Renal pelvis (tissue), 4 donors: ENCODE measurements around the gene CPNE2. TPM values are rescaled to one million over a fixed set of nuclear protein-coding genes. Genes with fewer than 3 reads are reported as not detected.
"Not testable (repeated sequence)": the region's sequence is repeated elsewhere in the genome, so short reads cannot be mapped to it uniquely, and the experiment has no call there.

ENCODE experiments used
- DNase-seq: peaks from one replicate; pipeline ENCODE4 v3.0.0-alpha.2; 2013
- polyA plus RNA-seq, 3 donors: library from polyadenylated mRNA; unstranded; fragments of 120-200 nt; gene quantifications; one replicate each; pipeline ENCODE4 v1.2.1, GENCODE V29; 2013; ENCODE audit not compliant: insufficient read length in 3 of 3

The CPNE2 gene
- polyA plus RNA-seq, 3 donors, result 35.1 to 40.3 (median 36.4) TPM

DNA sequence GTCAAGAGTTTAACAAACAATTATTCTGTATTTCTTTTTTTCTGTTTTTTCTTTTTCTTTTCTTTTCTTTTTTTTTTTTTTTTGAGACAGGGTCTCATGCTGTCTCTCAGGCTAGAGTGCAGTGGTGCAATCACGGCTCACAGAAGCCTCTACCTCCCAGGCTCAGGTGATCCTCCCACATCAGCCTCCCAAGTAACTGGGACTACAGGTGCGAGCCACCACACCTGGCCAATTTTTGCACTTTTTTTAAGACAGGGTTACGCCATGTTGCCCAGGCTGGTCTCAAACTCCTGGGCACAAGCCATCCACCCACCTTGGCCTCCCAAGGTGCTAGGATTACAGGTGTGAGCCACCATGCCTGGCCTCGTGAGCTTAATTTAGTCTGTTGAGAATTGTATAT, 97.1 kb downstream of the CPNE2 start:
- not testable (repeated sequence) for DNase-seq

DNA sequence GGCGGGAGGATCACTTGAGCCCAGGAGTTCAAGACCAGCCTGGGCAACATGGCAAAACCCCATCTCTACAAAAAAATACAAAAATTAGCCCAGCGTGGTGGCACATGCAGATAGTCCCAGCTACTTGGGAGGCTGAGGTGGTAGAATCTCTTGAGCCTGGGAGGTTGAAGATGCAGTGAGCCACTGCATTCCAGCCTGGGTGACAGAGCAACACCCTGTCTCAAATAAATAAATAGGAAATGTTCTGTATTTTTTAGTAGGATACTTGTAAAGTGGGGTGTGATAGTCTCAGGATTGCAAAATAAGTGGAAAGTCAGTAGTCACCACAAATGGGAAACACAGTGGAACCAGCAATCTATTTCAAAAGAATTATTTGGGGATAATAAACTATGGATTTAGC, 97.8 kb downstream of the CPNE2 start:
- no peak for DNase-seq

- DNase-seq, result no peak
These were observed 98.7 kb downstream of the CPNE2 start for GRCh38 chr16:57191056-57191571.

- DNase-seq, result no peak
These were observed 99.8 kb downstream of the CPNE2 start for GRCh38 chr16:57192146-57192545.

- no peak for DNase-seq
These were observed 100.5 kb downstream of the CPNE2 start for GRCh38 chr16:57192720-57193486.

GRCh38 chr16:57194512-57194911, 102.1 kb downstream of the CPNE2 start:
- no peak for DNase-seq

- DNase-seq, result no peak
These were observed 103.9 kb downstream of the CPNE2 start for GRCh38 chr16:57196286-57196685.

DNA sequence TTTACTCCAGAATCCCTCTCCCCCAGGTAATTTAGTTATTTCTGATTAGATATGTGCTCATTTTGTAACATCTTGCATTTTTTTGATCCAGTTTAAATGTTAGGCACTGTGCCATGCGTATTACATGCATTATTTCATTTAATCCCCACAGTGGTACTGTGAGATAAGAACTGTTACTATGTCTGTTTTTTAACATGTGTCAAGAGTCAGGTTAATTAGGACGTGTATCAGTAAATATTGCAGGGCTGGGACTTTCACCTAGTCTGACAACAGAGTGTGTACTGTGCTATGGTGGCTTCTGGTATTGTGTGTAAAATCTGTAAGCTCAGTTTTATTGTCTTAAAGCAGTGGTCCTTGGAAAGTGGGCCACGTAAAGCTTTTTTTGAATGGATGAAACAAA, 104.4 kb downstream of the CPNE2 start:
- no peak for DNase-seq

Other genes with a start within 250 kb of the CPNE2 start
- 10 to 100 TPM; 15.8 to 32.0 (median 27.7) TPM for gene SLC12A3, start 227.4 kb upstream of the CPNE2 start, polyA plus RNA-seq
- 100 to 1,000 TPM; 104 to 129 (median 108) TPM for gene HERPUD1, start 160.4 kb upstream of the CPNE2 start, polyA plus RNA-seq
- 10 to 100 TPM; 10.2 to 12.1 (median 10.5) TPM for gene CETP, start 130.6 kb upstream of the CPNE2 start, polyA plus RNA-seq
- gene NLRC5, start 103.0 kb upstream of the CPNE2 start, polyA plus RNA-seq, result 1 to 10 TPM; 1.8 to 4.3 (median 3.5) TPM
- 100 to 1,000 TPM in 2 of 3 donors, 10 to 100 TPM in 1; 97.8 to 135 (median 124) TPM for gene PSME3IP1, start 93.5 kb downstream of the CPNE2 start, polyA plus RNA-seq
- gene RSPRY1, start 93.7 kb downstream of the CPNE2 start, polyA plus RNA-seq, result 10 to 100 TPM; 44.2 to 50.3 (median 44.7) TPM
- 10 to 100 TPM; 70.7 to 71.1 (median 70.9) TPM for gene ARL2BP, start 152.7 kb downstream of the CPNE2 start, polyA plus RNA-seq
- 10 to 100 TPM; 22.5 to 26.6 (median 24.7) TPM for gene PLLP, start 192.1 kb downstream of the CPNE2 start, polyA plus RNA-seq